Middle frontal gyrus (tissue), 1 donor: ENCODE data around the gene PPARA.
A peak's percentile ranks its signal among the peaks of the same experiment; 100 is the strongest.

Source experiments
- DNase-seq: peaks from one replicate; pipeline ENCODE4 v3.0.0-alpha.2; 2015; ENCODE audit warnings: low spot score; ENCODE audit errors: extremely low spot score

The PPARA gene

GRCh38 chr22:46113910-46114517 is 36.3 kb upstream of the PPARA start:
- DNase-seq, result no peak

GRCh38 chr22:46114518-46115387 is 35.6 kb upstream of the PPARA start:
- DNase-seq, result no peak

GRCh38 chr22:46115388-46115678 is 35.0 kb upstream of the PPARA start:
- no peak for DNase-seq

GRCh38 chr22:46115755-46116490 is 34.4 kb upstream of the PPARA start:
- DNase-seq, result no peak

- DNase-seq, result peak; percentile 77
Measured at GRCh38 chr22:46116491-46116958, 33.8 kb upstream of the PPARA start.

GRCh38 chr22:46117206-46118199 is 32.8 kb upstream of the PPARA start:
- DNase-seq, result no peak

- no peak for DNase-seq
Measured at GRCh38 chr22:46119093-46119728, 31.1 kb upstream of the PPARA start.

GRCh38 chr22:46119729-46120419 is 30.5 kb upstream of the PPARA start:
- DNase-seq, result no peak

- DNase-seq, result no peak
Measured at GRCh38 chr22:46120420-46120737, 29.9 kb upstream of the PPARA start.

GRCh38 chr22:46121079-46121478 is 29.2 kb upstream of the PPARA start:
- no peak for DNase-seq

GRCh38 chr22:46121523-46122287 is 28.6 kb upstream of the PPARA start:
- DNase-seq, result no peak

- DNase-seq, result no peak
Measured at GRCh38 chr22:46122511-46122971, 27.8 kb upstream of the PPARA start.

- DNase-seq, result no peak
Measured at GRCh38 chr22:46122980-46123693, 27.2 kb upstream of the PPARA start.

GRCh38 chr22:46123694-46124382 is 26.5 kb upstream of the PPARA start:
- no peak for DNase-seq

GRCh38 chr22:46124383-46125144 is 25.8 kb upstream of the PPARA start:
- DNase-seq, result no peak

GRCh38 chr22:46125311-46125710 is 25.0 kb upstream of the PPARA start:
- DNase-seq, result no peak
